Esophagus muscularis mucosa (tissue), 3 donors: ENCODE measurements around the gene TBCD.

Experiments used
- CTCF ChIP-seq, 3 experiments: fragments of 200-600 bp in 2 of 3; fragments of 450-650 bp in 1 of 3; sonication (generic) in 2 of 3; IDR thresholded peaks; one replicate each; pipeline ENCODE4 v1.5.1; 2017 to 2019; ENCODE audit warnings: antibody characterized with exemption in 3 of 3, mild to moderate bottlenecking in 2 of 3, moderate library complexity in 1 of 3
- POLR2A ChIP-seq: fragments of 450-650 bp; IDR thresholded peaks from one replicate; pipeline ENCODE4 v1.6.1; 2017; ENCODE audit warnings: antibody characterized with exemption, moderate library complexity, mild to moderate bottlenecking, low read depth

- no peak for TF ChIP-seq CTCF (IDR thresholded peaks at IDR 0.05)
- TF ChIP-seq POLR2A = no peak
These were observed 149.5 kb downstream of the TBCD start for GRCh38 chr17:82901356-82901755.
